Astrocyte (in vitro differentiated cells and primary cell): ENCODE measurements around the gene CCDC196.

Source experiments
- CTCF ChIP-seq: IDR thresholded peaks from 2 replicates; pipeline ENCODE4 v1.5.1; 2011; ENCODE audit warnings: low read depth, mild to moderate bottlenecking, inconsistent platforms, low read length, moderate library complexity; ENCODE audit not compliant: insufficient read depth
- EZH2 ChIP-seq: IDR thresholded peaks from 2 replicates; pipeline ENCODE4 v1.6.1; 2012; ENCODE audit warnings: mild to moderate bottlenecking, low read length, inconsistent platforms; ENCODE audit not compliant: insufficient read depth

DNA sequence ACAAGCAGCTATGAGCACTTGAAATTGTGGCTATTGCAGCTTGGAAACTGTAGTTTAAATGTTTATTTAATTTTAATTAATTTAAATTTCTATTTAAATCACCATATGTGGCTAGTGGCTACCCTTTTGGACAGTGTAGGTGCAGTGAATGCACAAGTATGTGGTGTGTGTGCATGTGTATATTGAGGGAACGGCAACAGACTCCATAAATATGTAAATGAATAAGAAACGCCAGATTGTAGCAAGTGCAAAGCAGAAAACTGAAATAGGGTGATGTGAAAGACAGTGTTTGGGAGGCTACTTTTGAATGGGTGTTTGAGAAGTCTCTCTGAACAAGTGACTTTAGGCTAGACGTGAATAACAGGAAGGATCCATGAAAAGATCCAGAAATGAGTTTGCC lies 32.7 kb upstream of the CCDC196 start:
- TF ChIP-seq CTCF: no peak
- no peak for TF ChIP-seq EZH2
